ENCODE data around the gene LIN9. TPM values are rescaled to one million over a fixed set of nuclear protein-coding genes. Genes with fewer than 3 reads are reported as not detected.

The LIN9 gene
- total RNA-seq, 1 donor from 2014 or later, result 19.5 TPM

DNA sequence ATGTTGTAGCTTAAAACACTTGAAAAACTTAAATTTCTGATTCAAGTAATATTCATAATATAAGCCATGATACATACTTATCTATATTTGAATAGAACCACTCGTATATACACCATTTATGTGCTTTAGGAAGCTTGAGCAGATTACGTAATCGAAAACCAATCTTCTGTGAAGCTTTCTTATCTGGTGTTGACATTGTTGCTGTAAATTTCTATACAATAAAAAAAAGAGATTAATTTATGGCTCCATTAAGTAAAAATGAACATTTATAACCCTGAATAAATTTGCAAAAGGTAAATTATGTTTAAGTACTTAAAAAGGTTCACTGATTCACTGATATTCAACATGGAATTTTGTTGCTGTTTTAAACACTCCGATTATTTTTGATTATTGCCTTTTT, 21.4 kb downstream of the LIN9 start:
- DNase-seq, result no peak
- no peaks in the 10 kb centered on the region for H3K9me3 ChIP-seq (replicated peaks)
- no peak overlapping the region for H3K27ac ChIP-seq (replicated peaks)
- no peaks in the 10 kb centered on the region for H3K4me1 ChIP-seq
- no peak for TF ChIP-seq CTCF (IDR thresholded peaks at IDR 0.05; ENCODE audit: borderline replicate concordance)
- no peaks in the 10 kb centered on the region for H3K27me3 ChIP-seq (ENCODE audit: low read depth)
- peaks cover 56% of the 10 kb centered on the region for H3K36me3 ChIP-seq
- intact Hi-C loops (cut with micrococcal nuclease), result no loop called here
- H3K4me3 ChIP-seq, result no peak overlapping the region

- Histone ChIP-seq H3K9me3 (replicated peaks) (no peaks in the 10 kb centered on the region), H3K4me1 (peaks cover 12% of the 10 kb centered on the region), H3K36me3 (peaks cover 51% of the 10 kb centered on the region), H3K27me3 (ENCODE audit: low read depth) (no peaks in the 10 kb centered on the region), H3K27ac (replicated peaks) (peak overlapping the region; percentile 2), H3K4me3 (no peak overlapping the region)
- TF ChIP-seq CTCF (IDR thresholded peaks at IDR 0.05; ENCODE audit: borderline replicate concordance), result no peak
- DNase-seq, result no peak
- intact Hi-C loops (cut with micrococcal nuclease), result no loop called here
Observed at GRCh38 chr1:226281058-226281457, 27.9 kb downstream of the LIN9 start.

- TF ChIP-seq CTCF (IDR thresholded peaks at IDR 0.05; ENCODE audit: borderline replicate concordance), result no peak
- Histone ChIP-seq H3K9me3 (replicated peaks) (no peaks in the 10 kb centered on the region), H3K4me3 (no peak overlapping the region), H3K27ac (replicated peaks) (no peak overlapping the region), H3K27me3 (ENCODE audit: low read depth) (no peaks in the 10 kb centered on the region), H3K36me3 (peaks cover 49% of the 10 kb centered on the region), H3K4me1 (peaks cover 12% of the 10 kb centered on the region)
- intact Hi-C loops (cut with micrococcal nuclease), result no loop called here
- DNase-seq, result no peak
Observed at GRCh38 chr1:226279498-226279897, 29.5 kb downstream of the LIN9 start.

- no peak for DNase-seq
- intact Hi-C loops (cut with micrococcal nuclease), result no loop called here
- Histone ChIP-seq H3K4me3 (no peak overlapping the region), H3K9me3 (replicated peaks) (no peaks in the 10 kb centered on the region), H3K27me3 (ENCODE audit: low read depth) (no peaks in the 10 kb centered on the region), H3K27ac (replicated peaks) (no peak overlapping the region), H3K4me1 (peaks cover 27% of the 10 kb centered on the region), H3K36me3 (peaks cover 33% of the 10 kb centered on the region)
- TF ChIP-seq CTCF (IDR thresholded peaks at IDR 0.05; ENCODE audit: borderline replicate concordance), result no peak
Observed at GRCh38 chr1:226277897-226278296, 31.1 kb downstream of the LIN9 start.

DNA sequence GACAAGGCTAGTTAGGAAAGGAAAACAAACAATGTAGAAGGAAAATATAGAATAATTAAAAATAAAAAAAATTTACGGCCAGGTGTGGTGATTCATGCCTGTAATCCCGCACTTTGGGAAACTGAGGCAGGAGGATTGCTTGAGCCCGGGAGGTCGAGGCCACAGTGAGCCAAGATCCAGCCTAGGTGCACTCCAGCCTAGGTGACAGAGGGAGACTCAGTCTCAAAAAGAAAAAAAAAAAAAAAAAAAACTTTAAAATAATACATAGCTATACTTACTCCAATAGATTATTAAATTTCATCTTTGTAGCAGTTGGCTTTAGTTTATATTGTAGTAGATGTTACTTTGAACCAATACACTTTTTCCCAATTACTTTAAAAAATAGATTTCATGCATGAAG, 32.0 kb downstream of the LIN9 start:
- Histone ChIP-seq H3K4me3 (no peak overlapping the region), H3K27ac (replicated peaks) (no peak overlapping the region), H3K4me1 (peaks cover 34% of the 10 kb centered on the region), H3K9me3 (replicated peaks) (no peaks in the 10 kb centered on the region), H3K27me3 (ENCODE audit: low read depth) (no peaks in the 10 kb centered on the region), H3K36me3 (peaks cover 28% of the 10 kb centered on the region)
- no peak for DNase-seq
- no peak for TF ChIP-seq CTCF (IDR thresholded peaks at IDR 0.05; ENCODE audit: borderline replicate concordance)
- intact Hi-C loops (cut with micrococcal nuclease), result no loop called here
